Mesenteric fat pad (tissue), 1 donor: Measurements from ENCODE around the gene PLRG1. TPM values are rescaled to one million over a fixed set of nuclear protein-coding genes. Genes with fewer than 3 reads are reported as not detected.

Experiments
- DNase-seq: peaks from one replicate; pipeline ENCODE4 v3.0.0-alpha.2; 2020; ENCODE audit warnings: low spot score
- total RNA-seq: library from RNA; stranded (reverse); fragmentation: NEBNext Ultra II Directional; extraction: Animal tissue kit (Norgen Biotek cat#: 25700); gene quantifications from one replicate; pipeline ENCODE4 v1.2.1, GENCODE V29; 2021
- donor health status: DM: yes; HTN: yes; CAD: no.

Gene PLRG1
- total RNA-seq, 1 donor from 2014 or later = 66.8 TPM

GRCh38 chr4:154574311-154574710, 24.1 kb upstream of the PLRG1 start:
- no peak for DNase-seq

DNA sequence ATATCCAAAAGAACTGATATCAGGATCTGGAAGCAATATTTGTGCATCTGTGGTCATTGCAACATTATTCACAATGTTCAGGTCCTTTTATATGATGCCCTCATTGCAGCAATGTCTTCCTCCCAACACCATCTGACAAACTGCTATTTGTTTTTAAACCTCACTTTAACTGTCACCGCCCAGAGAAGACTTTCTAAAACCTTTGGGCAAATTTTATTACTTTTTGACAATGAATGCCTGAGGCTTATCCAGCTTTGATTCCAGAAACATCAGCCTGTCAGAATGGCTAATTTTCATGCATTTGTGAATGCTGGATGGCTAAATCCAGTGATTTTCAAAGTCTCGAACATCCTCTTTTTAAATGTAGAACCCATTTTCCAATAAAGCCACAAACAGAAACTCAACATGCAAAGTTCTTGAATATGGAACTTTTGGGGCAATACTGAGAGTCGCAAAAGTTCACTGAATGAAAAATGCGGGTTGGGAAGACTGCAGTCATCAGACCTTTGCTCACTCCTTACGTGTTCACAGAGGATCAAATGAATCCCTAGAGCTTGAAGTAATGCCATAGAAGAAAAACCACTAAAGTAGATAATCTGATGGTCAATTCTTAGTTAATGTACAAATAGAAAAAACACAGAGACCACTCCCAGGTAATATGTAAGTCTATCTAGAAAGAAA, 23.1 kb upstream of the PLRG1 start:
- DNase-seq = no peak

DNA sequence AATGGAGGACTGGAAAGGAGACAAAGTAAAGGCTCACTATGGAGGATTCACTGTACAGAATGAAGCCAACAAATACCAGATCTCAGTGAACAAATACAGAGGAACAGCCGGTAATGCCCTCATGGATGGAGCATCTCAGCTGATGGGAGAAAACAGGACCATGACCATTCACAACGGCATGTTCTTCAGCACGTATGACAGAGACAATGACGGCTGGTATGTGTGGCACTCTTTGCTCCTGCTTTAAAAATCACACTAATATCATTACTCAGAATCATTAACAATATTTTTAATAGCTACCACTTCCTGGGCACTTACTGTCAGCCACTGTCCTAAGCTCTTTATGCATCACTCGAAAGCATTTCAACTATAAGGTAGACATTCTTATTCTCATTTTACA, 19.4 kb upstream of the PLRG1 start:
- DNase-seq = no peak

DNA sequence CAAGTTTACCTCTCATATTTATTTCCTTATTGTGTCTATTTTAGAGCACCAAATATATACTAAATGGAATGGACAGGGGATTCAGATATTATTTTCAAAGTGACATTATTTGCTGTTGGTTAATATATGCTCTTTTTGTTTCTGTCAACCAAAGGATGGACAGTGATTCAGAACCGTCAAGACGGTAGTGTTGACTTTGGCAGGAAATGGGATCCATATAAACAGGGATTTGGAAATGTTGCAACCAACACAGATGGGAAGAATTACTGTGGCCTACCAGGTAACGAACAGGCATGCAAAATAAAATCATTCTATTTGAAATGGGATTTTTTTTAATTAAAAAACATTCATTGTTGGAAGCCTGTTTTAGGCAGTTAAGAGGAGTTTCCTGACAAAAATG, 18.8 kb upstream of the PLRG1 start:
- no peak for DNase-seq

GRCh38 chr4:154566639-154567204, 16.5 kb upstream of the PLRG1 start:
- no peak for DNase-seq

GRCh38 chr4:154565704-154566103, 15.5 kb upstream of the PLRG1 start:
- DNase-seq = no peak

DNA sequence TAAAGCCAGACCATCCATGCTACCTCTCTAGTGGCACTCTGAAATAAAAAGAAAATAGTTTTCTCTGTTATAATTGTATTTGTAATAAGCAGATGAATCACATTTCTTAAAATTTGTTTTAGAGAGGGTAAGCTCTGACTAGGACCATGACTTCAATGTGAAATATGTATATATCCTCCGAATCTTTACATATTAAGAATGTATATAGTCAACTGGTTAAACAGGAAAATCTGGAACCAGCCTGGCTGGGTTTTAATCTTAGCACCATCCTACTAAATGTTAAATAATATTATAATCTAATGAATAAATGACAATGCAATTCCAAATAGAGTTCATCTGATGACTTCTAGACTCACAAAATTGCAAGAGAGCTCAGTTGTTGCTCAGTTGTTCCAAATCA, 14.1 kb upstream of the PLRG1 start:
- DNase-seq = no peak

GRCh38 chr4:154562697-154563254, 12.6 kb upstream of the PLRG1 start, which contains the start of gene FGB:
Gene FGB (plus strand): TSS chr4:154563011. CDS start chr4:154563019, 8 bp downstream.
- DNase-seq = no peak

DNA sequence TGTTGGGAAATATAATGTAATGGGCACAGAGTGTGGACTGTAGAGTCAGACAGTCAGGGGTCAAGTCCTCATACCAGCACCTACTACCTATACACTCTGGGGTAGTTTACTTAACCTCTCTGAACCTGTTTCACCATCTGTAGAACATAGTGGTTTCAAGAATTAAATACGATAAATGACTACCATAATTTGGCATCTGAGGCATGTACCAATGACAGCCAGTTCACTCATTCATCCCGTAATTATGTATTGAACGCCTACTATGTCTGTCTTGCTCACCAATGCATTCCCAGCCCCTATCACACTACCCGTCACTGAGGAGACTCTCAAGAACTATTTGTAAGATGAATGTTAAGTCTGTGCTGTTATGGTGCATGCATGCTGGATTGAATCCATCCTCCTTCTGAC, 10.6 kb upstream of the PLRG1 start:
- DNase-seq = no peak

DNA sequence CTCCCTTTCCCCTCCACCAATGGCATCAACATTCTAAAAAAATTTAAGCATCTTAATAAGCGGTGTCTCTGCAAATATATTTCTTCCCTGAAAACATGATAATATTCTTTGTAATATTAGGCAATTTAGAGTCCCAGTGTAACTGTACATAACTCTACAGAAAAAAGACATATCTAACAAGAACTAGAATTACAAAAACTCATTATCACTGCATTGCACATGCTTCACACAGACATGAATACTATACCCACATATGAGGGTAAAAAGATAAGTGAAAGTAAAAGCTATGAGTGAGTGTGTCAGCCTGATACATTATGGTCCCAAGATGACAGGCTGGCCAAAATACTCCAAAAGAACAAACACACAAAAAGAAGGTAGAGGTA, 10.2 kb upstream of the PLRG1 start:
- no peak for DNase-seq

GRCh38 chr4:154559494-154560418, 9.6 kb upstream of the PLRG1 start:
- no peak for DNase-seq

DNA sequence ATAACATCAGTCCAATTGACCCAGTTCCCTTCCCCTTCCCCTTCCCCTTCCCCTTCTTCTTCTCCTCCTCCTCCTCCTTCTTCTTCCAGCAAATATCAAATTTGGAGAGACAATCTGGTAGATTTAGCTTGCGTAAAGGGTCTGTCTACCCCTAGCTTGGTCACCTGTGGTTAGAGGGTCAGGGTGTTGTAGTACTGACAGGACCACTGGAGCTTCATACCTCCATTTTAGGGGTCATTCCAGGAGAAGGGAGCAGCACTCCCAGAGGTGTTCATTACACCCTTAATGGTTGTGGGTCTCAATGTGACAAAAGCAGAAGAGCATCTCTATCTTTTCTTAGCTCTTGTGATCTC, 8.9 kb upstream of the PLRG1 start:
- DNase-seq = no peak

DNA sequence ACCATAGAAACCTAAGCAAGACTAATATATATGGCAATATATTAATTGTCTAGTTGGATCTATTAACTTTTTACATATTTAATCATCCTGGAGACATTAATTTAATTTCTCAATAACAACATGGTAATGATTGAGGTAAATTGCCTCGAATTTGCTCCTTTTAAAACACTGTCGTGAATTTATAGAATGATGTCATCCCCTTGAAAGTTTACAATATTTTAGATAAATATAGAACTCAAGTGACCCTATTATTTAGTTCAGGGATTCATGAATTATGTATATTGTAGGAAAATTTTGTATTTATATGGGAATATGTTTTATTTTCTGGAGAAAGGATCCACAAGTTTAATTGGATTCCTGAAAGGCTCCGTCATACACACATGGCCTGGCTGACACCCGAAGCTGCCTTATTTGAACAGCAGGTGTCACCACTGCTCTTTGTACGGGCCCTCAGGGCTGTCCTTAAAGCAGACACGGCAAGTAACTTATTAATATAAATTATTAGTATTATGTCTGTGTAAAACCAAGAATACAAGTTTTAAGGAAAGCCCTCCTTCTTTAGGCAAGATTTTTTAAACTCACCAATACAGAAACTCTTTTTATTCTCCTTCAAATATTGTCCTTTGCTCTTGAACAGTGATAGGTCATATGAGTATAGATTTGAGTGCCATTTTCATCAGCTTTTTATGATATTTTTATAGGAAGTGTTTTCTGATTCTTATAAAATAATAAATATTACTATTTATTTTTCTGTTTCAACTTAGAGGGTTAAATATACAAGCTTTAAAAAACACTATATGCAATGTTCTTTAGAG, 1.9 kb upstream of the PLRG1 start:
- no peak for DNase-seq

DNA sequence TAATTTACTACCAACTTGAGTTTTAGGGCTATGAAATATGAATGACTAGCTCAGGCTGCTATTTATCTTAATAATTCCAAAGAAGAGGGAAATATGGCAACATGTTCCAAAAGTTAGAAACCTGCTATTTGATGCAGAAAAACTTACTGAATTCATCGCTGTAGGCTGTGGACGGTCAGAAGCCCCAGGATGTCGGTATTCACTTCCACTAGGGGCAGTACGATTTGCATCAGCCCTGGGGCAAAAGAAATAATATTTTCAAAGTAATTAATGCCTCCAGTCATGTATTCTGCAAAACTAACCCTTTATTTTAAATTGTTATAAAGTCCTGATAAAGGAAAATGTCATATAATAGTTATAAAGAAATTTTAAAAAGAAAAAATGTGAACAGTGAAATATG, 4.5 kb downstream of the PLRG1 start:
- no peak for DNase-seq

GRCh38 chr4:154542271-154542879, 7.8 kb downstream of the PLRG1 start:
- no peak for DNase-seq

DNA sequence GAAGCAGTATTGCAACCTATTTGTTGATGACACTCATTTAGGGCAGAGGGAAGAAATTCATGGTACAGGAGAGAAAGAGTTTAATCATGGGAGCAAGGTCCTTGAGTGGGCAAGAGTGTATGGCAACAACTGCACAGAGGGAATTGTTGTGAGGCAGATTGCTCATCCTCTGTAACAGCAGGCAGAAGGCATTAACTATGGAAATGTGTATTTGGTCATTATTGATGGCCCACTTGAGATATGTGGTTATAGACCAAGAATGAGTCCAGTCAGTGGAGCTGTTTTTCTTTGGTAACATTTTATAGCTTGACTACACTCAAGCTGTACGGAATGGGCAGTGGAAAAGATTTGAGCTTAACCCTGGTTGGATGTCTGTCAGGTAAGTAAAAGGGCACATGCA, 15.9 kb downstream of the PLRG1 start:
- DNase-seq = no peak

DNA sequence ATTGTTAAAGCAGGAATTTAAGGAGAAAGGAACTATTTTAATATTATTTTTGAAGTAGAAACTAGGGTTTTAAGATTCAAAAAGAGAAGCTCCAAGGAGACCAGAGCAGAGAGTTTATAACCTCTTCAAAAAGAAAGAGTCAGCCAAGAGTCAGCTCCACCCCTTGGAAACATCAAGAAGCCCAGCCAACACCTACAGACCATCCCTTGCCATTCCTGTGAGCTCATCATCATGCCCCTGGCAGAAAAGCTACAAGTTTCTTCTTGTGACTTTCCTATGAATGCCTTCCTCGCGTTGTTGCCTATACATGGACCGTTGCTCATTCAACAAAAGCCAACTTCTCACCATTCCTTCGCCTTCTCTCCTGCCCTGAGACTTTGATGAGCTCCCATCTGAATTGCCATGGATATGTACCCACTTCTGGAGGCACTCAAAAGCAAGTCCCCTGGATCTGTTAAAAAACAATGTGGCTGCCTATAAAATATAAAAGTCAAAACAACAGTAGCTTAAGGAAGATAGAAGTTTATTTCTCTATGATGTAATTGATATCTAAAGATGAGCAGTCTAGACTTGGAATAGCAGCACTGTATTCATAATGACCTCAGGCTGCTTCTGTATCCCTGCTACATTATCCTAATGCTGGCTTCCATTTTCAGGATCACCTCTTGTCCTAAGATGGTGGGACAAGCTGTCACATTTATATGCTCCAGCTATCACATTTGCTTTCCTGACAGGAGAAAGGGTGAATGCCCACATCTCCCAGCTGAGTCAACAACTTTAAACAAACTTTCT, 20.3 kb downstream of the PLRG1 start:
- no peak for DNase-seq

DNA sequence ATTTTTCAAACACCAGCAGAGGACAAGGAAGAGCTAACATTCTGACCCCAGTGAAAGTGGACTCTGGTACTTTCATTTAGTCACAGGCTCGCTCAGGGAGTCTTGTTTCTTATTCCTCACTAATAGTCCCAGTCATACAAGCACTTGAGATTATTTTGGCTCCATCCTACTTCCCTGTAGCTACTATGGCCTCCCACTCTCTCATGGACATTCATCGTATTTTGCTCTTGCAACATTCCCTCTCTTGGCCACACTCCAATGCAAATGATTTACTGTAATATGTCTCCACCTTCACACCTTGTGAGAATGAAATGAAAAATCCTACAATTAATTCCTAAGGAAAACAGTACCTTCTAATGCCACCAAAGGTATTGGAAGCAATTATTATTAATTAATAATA, 21.3 kb downstream of the PLRG1 start:
- DNase-seq = no peak

- no peak for DNase-seq
Observed at GRCh38 chr4:154527308-154527707, 22.9 kb downstream of the PLRG1 start.

DNA sequence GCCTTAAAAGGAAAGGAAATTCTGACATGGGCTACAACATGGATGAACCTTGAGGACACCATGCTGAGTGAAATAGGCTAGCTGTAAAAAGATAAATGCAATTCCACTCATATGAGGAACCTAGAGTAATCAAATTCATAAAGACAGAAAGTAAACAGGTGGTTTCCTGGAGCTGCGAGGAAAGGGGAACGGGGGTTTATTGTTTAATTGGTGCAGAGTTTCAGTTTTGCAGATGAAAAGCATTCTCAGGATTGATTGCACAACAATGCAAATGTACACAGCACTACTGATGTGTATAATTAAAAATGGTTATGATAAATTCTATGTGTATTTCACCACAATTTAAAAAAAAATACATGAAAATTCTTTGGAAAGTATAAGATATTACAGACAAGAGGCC, 24.0 kb downstream of the PLRG1 start:
- DNase-seq = no peak
